HepG2 (cell line): ENCODE results near the gene STAP2. TPM values are rescaled to one million over a fixed set of nuclear protein-coding genes. Genes with fewer than 3 reads are reported as not detected.

Experiments used
- DNMT1 ChIP-seq: sonication (generic); formaldehyde crosslinking; IDR thresholded peaks from 2 replicates; pipeline ENCODE4 v1.5.1; 2020; ENCODE audit warnings: mild to moderate bottlenecking, missing genetic modification reagents
- ELF3 ChIP-seq: IDR thresholded peaks from 2 replicates; pipeline ENCODE4 v1.6.1; 2016; ENCODE audit warnings: missing genetic modification reagents, missing compliant biosample characterization
- FOXC1 ChIP-seq: sonication (generic); formaldehyde crosslinking; IDR thresholded peaks from 2 replicates; pipeline ENCODE4 v1.8.0; 2022; ENCODE audit warnings: mild to moderate bottlenecking, missing genetic modification reagents, borderline replicate concordance
- HNF1A ChIP-seq, 2 experiments: sonication (generic) in 1 of 2; formaldehyde crosslinking in 1 of 2; IDR thresholded peaks; 2 replicates each; pipeline versions ENCODE4 v1.4.0 to v1.6.1; 2016 to 2020; ENCODE audit warnings: borderline replicate concordance in 1 of 2, low read depth in 1 of 2, mild to moderate bottlenecking in 1 of 2, missing genetic modification reagents in 1 of 2
- NCOA5 ChIP-seq: sonication (generic); formaldehyde crosslinking; IDR thresholded peaks from 2 replicates; pipeline ENCODE4 v1.4.0; 2020; ENCODE audit warnings: missing genetic modification reagents
- NPAS2 ChIP-seq: sonication (generic); formaldehyde crosslinking; IDR thresholded peaks from 2 replicates; pipeline ENCODE4 v1.8.0; 2022; ENCODE audit warnings: mild to moderate bottlenecking, missing genetic modification reagents, borderline replicate concordance
- PAF1 ChIP-seq: IDR thresholded peaks from 2 replicates; pipeline ENCODE4 v1.6.1; 2016; ENCODE audit warnings: missing genetic modification reagents, missing compliant biosample characterization
- TSC22D2 ChIP-seq: sonication (generic); formaldehyde crosslinking; IDR thresholded peaks from 2 replicates; pipeline ENCODE4 v1.5.1; 2020; ENCODE audit warnings: missing genetic modification reagents, mild to moderate bottlenecking, borderline replicate concordance
- ZNF564 ChIP-seq: sonication (generic); formaldehyde crosslinking; IDR thresholded peaks from 2 replicates; pipeline ENCODE4 v1.8.1; 2023; ENCODE audit warnings: mild to moderate bottlenecking, missing genetic modification reagents
- ZNF646 ChIP-seq: sonication (generic); formaldehyde crosslinking; IDR thresholded peaks from 2 replicates; pipeline ENCODE4 v1.9.0; 2021; ENCODE audit warnings: mild to moderate bottlenecking, missing genetic modification reagents
- ZNF710 ChIP-seq: sonication (generic); formaldehyde crosslinking; IDR thresholded peaks from 2 replicates; pipeline ENCODE4 v1.5.0; 2020; ENCODE audit warnings: mild to moderate bottlenecking, missing genetic modification reagents, borderline replicate concordance
- ZNF770 ChIP-seq: sonication (generic); formaldehyde crosslinking; IDR thresholded peaks from 2 replicates; pipeline ENCODE4 v1.5.0; 2020; ENCODE audit warnings: mild to moderate bottlenecking, missing genetic modification reagents
- ZSCAN31 ChIP-seq: sonication (generic); formaldehyde crosslinking; IDR thresholded peaks from 2 replicates; pipeline ENCODE4 v1.5.0; 2020; ENCODE audit warnings: low read depth, mild to moderate bottlenecking, missing genetic modification reagents
- polyA plus RNA-seq, 8 experiments: library from polyadenylated mRNA; depleted of rRNA in 3 of 8; stranded (reverse) in 7 of 8; unstranded in 1 of 8; fragments of >200 nt; fragmentation: Illumina TruSeq in 4 of 8; extraction: Trizol in 4 of 8; gene quantifications; 2 replicates each; pipeline versions ENCODE4 v1.2.1 to v1.2.3, GENCODE V29; 2011 to 2016; ENCODE audit warnings: low read depth in 4 of 8, missing spikeins in 1 of 8, mixed read lengths in 1 of 8; ENCODE audit not compliant: insufficient read depth in 1 of 8
- total RNA-seq, 5 experiments: library from RNA; depleted of rRNA; stranded (reverse); fragments of >200 nt; fragmentation: Illumina TruSeq; extraction: Trizol; gene quantifications; 2 replicates each; pipeline ENCODE4 v1.2.3, GENCODE V29; 2016; ENCODE audit warnings: low read depth in 1 of 5

The STAP2 gene
- total and polyA plus RNA-seq, 2 of the 13 experiments (the other 11 are each of a cell fraction or from before 2014, with no cell fraction given), result 39.0 to 43.7 TPM

GRCh38 chr19:4385291-4386040, 46.8 kb upstream of the STAP2 start (continued):
- TF ChIP-seq ZNF710 (CRISPR knock-in tag) (peak; percentile 50; the same call in 1 of the 2 replicates), HNF1A (IDR thresholded peaks at IDR 0.05; ENCODE audit: low read depth) (no peak), HNF1A (CRISPR knock-in tag; IDR thresholded peaks at IDR 0.05; ENCODE audit: borderline replicate concordance) (no peak), TSC22D2 (CRISPR knock-in tag) (no peak), FOXC1 (CRISPR knock-in tag) (no peak), ZSCAN31 (no peak), NCOA5 (CRISPR knock-in tag) (no peak), ELF3 (CRISPR knock-in tag) (no peak), ZNF646 (CRISPR knock-in tag) (no peak), ZNF564 (no peak), NPAS2 (CRISPR knock-in tag) (no peak), DNMT1 (CRISPR knock-in tag) (no peak), ZNF770 (CRISPR knock-in tag) (no peak), PAF1 (no peak)
